Body of pancreas (tissue), 4 donors: ENCODE measurements around the gene LRP2.

Experiments used
- CTCF ChIP-seq, 7 experiments: fragments of 450-650 bp in 4 of 7; fragments of 200-600 bp in 3 of 7; sonication (generic) in 3 of 7; IDR thresholded peaks; one replicate each; pipeline ENCODE4 v1.5.1; 2016 to 2019; ENCODE audit warnings: antibody characterized with exemption in 7 of 7
- POLR2A ChIP-seq, 3 donors: fragments of 450-650 bp; IDR thresholded peaks; one replicate each; pipeline ENCODE4 v1.6.1; 2016; ENCODE audit warnings: antibody characterized with exemption in 3 of 3, mild to moderate bottlenecking in 2 of 3

GRCh38 chr2:169116327-169116726 is 246.0 kb downstream of the LRP2 start:
- TF ChIP-seq CTCF (IDR thresholded peaks at IDR 0.05) (no peak), POLR2A (IDR thresholded peaks at IDR 0.05) (no peak)
